NT2/D1 (cell line): ENCODE data around the gene LSS.
A peak's percentile ranks its signal among the peaks of the same experiment; 100 is the strongest.

ENCODE experiments used
- DNase-seq: peaks from one replicate; pipeline ENCODE4 v3.0.0-alpha.2; 2011; ENCODE audit warnings: low read depth, low spot score
- H3K27me3 ChIP-seq: 2 replicates; pipeline ENCODE4 v1.6.0; 2011; ENCODE audit warnings: mild to moderate bottlenecking; ENCODE audit not compliant: insufficient read length, insufficient read depth
- H3K36me3 ChIP-seq: 2 replicates; pipeline ENCODE4 v1.6.1; 2011; ENCODE audit warnings: mild to moderate bottlenecking, low read length, mixed read lengths; ENCODE audit not compliant: insufficient read depth, insufficient read length
- H3K4me1 ChIP-seq: 2 replicates; pipeline ENCODE4 v1.5.1; 2011; ENCODE audit not compliant: insufficient read depth, insufficient read length
- H3K4me3 ChIP-seq: 2 replicates; pipeline ENCODE4 v1.5.1; 2011; ENCODE audit warnings: low read depth; ENCODE audit not compliant: insufficient read length
- H3K9ac ChIP-seq: 2 replicates; pipeline ENCODE4 v1.6.0; 2011; ENCODE audit warnings: low read depth; ENCODE audit not compliant: insufficient read length
- H3K9me3 ChIP-seq: 2 replicates; pipeline ENCODE4 v1.5.1; 2011; ENCODE audit warnings: mild to moderate bottlenecking, low read length; ENCODE audit not compliant: insufficient read depth
- SUZ12 ChIP-seq: IDR thresholded peaks from 2 replicates; pipeline ENCODE4 v1.6.1; 2011; ENCODE audit not compliant: insufficient read length, insufficient read depth; ENCODE audit errors: extremely low read depth
- YY1 ChIP-seq: IDR thresholded peaks from 2 replicates; pipeline ENCODE4 v1.6.1; 2011; ENCODE audit not compliant: insufficient read length, insufficient read depth
- ZNF274 ChIP-seq: IDR thresholded peaks from 2 replicates; pipeline ENCODE4 v1.6.1; 2011; ENCODE audit warnings: mild to moderate bottlenecking, low read depth, low read length

The LSS gene

GRCh38 chr21:46221664-46222435 lies 6.7 kb downstream of the LSS start:
- no peak for DNase-seq
- H3K4me1 ChIP-seq, result peaks cover 16% of the 10 kb centered on the region

GRCh38 chr21:46220847-46221246 lies 7.7 kb downstream of the LSS start:
- DNase-seq, result no peak
- peaks cover 79% of the 10 kb centered on the region for H3K36me3 ChIP-seq
- H3K9me3 ChIP-seq, result peaks cover 8% of the 10 kb centered on the region; the same call in 1 of the 2 replicates
- no peak overlapping the region for H3K9ac ChIP-seq
- no peak overlapping the region for H3K4me3 ChIP-seq
- H3K27me3 ChIP-seq, result no peaks in the 10 kb centered on the region
- H3K4me1 ChIP-seq, result peaks cover 12% of the 10 kb centered on the region
- TF ChIP-seq ZNF274, result no peak
- TF ChIP-seq YY1, result no peak
- no peak for TF ChIP-seq SUZ12

More at GRCh38 chr21:46221664-46222435, 6.7 kb downstream of the LSS start:
- Histone ChIP-seq H3K27me3 (no peaks in the 10 kb centered on the region), H3K9ac (no peak overlapping the region), H3K4me3 (no peak overlapping the region), H3K9me3 (peaks cover 14% of the 10 kb centered on the region; the same call in 1 of the 2 replicates), H3K36me3 (peaks cover 77% of the 10 kb centered on the region)
- TF ChIP-seq YY1 (no peak), SUZ12 (no peak), ZNF274 (no peak)

GRCh38 chr21:46220275-46220810 lies 8.2 kb downstream of the LSS start:
- Histone ChIP-seq H3K36me3 (peaks cover 80% of the 10 kb centered on the region), H3K4me1 (peaks cover 14% of the 10 kb centered on the region), H3K9me3 (peaks cover 3% of the 10 kb centered on the region; the same call in 1 of the 2 replicates), H3K9ac (no peak overlapping the region), H3K27me3 (no peaks in the 10 kb centered on the region), H3K4me3 (no peak overlapping the region)
- TF ChIP-seq SUZ12 (no peak), YY1 (no peak), ZNF274 (no peak)
- DNase-seq, result no peak

GRCh38 chr21:46219591-46220239 lies 8.9 kb downstream of the LSS start:
- TF ChIP-seq ZNF274, result no peak
- TF ChIP-seq SUZ12, result no peak
- no peak for TF ChIP-seq YY1
- Histone ChIP-seq H3K4me1 (peaks cover 14% of the 10 kb centered on the region), H3K27me3 (no peaks in the 10 kb centered on the region), H3K4me3 (no peak overlapping the region), H3K9ac (no peak overlapping the region), H3K9me3 (no peaks in the 10 kb centered on the region), H3K36me3 (peaks cover 83% of the 10 kb centered on the region)
- DNase-seq, result no peak

GRCh38 chr21:46218906-46219590 lies 9.5 kb downstream of the LSS start:
- Histone ChIP-seq H3K9me3 (no peaks in the 10 kb centered on the region), H3K9ac (no peak overlapping the region), H3K4me1 (peaks cover 14% of the 10 kb centered on the region), H3K27me3 (no peaks in the 10 kb centered on the region), H3K4me3 (no peak overlapping the region), H3K36me3 (peaks cover 85% of the 10 kb centered on the region)
- DNase-seq, result no peak
- TF ChIP-seq SUZ12 (no peak), YY1 (no peak), ZNF274 (no peak)

GRCh38 chr21:46217511-46218196 lies 10.9 kb downstream of the LSS start:
- peaks cover 92% of the 10 kb centered on the region for H3K36me3 ChIP-seq
- no peaks in the 10 kb centered on the region for H3K27me3 ChIP-seq
- peaks cover 19% of the 10 kb centered on the region for H3K4me1 ChIP-seq
- peak overlapping the region; percentile 43 for H3K9ac ChIP-seq
- no peaks in the 10 kb centered on the region for H3K9me3 ChIP-seq
- DNase-seq, result no peak
- no peak overlapping the region for H3K4me3 ChIP-seq
- no peak for TF ChIP-seq YY1
- no peak for TF ChIP-seq ZNF274
- no peak for TF ChIP-seq SUZ12
